GM19043 (cell line): ENCODE data around the gene RAPH1.

Source experiments
- ATAC-seq: cut with Tn5 transposase; IDR thresholded peaks from one replicate; pipeline ENCODE4 v1.9.1; 2021; ENCODE audit warnings: low read depth; ENCODE audit not compliant: unreplicated experiment

The RAPH1 gene

GRCh38 chr2:203489531-203489930, 45.6 kb downstream of the RAPH1 start:
- ATAC-seq, result no peak

- ATAC-seq, result no peak
These were observed 50.6 kb downstream of the RAPH1 start for GRCh38 chr2:203484266-203485112.

GRCh38 chr2:203480623-203481022, 54.5 kb downstream of the RAPH1 start:
- no peak for ATAC-seq

GRCh38 chr2:203476881-203477280, 58.2 kb downstream of the RAPH1 start:
- ATAC-seq, result no peak

- no peak for ATAC-seq
These were observed 63.8 kb downstream of the RAPH1 start for GRCh38 chr2:203471323-203471722.

GRCh38 chr2:203470371-203470770, 64.7 kb downstream of the RAPH1 start:
- no peak for ATAC-seq

GRCh38 chr2:203469546-203469945, 65.6 kb downstream of the RAPH1 start:
- no peak for ATAC-seq

- no peak for ATAC-seq
These were observed 71.8 kb downstream of the RAPH1 start for GRCh38 chr2:203463266-203463678.

- no peak for ATAC-seq
These were observed 72.8 kb downstream of the RAPH1 start for GRCh38 chr2:203462308-203462707.

- no peak for ATAC-seq
These were observed 73.4 kb downstream of the RAPH1 start for GRCh38 chr2:203461746-203462145.

GRCh38 chr2:203455209-203455608, 79.9 kb downstream of the RAPH1 start:
- ATAC-seq, result no peak

- ATAC-seq, result no peak
These were observed 81.1 kb downstream of the RAPH1 start for GRCh38 chr2:203453858-203454451.

- no peak for ATAC-seq
These were observed 83.4 kb downstream of the RAPH1 start for GRCh38 chr2:203451689-203452088.

GRCh38 chr2:203451011-203451410, 84.1 kb downstream of the RAPH1 start:
- no peak for ATAC-seq

GRCh38 chr2:203450561-203450960, 84.5 kb downstream of the RAPH1 start:
- no peak for ATAC-seq

GRCh38 chr2:203446780-203447179, 88.3 kb downstream of the RAPH1 start:
- ATAC-seq, result no peak

GRCh38 chr2:203446071-203446481, 89.0 kb downstream of the RAPH1 start:
- no peak for ATAC-seq

GRCh38 chr2:203444738-203445137, 90.4 kb downstream of the RAPH1 start:
- no peak for ATAC-seq

GRCh38 chr2:203442463-203442862, 92.6 kb downstream of the RAPH1 start:
- no peak for ATAC-seq

- no peak for ATAC-seq
These were observed 93.6 kb downstream of the RAPH1 start for GRCh38 chr2:203441463-203441862.

GRCh38 chr2:203440671-203441070, 94.4 kb downstream of the RAPH1 start:
- ATAC-seq, result no peak

GRCh38 chr2:203438528-203438927, 96.6 kb downstream of the RAPH1 start:
- no peak for ATAC-seq
